Measurements from ENCODE around the gene C3orf49.

C3orf49 gene

GRCh38 chr3:63849175-63849574 lies 30.1 kb downstream of the C3orf49 start:
- DNase-seq (ENCODE audit: low read depth in 2 of 2, low spot score in 1 of 2): no peak

DNA sequence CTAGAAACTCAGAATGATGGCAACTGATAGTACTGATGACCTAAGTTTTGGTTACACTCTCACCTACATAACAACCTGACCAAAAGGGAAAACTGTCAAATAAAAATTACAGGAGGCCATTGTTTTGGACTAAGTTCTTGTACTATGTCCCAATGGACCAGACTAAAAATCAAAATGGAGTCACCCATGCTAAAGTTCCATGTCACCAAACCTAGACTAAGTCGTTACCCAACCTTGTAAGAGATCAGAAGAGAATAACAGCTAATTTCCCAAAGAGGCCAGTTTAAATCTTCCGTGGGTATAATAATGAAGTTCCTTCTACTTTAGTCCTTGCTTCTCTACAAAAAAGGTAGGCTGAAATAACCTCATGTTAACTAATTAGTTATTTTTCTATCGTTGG lies 32.2 kb downstream of the C3orf49 start:
- DNase-seq (ENCODE audit: low read depth in 2 of 2, low spot score in 1 of 2): no peak

DNA sequence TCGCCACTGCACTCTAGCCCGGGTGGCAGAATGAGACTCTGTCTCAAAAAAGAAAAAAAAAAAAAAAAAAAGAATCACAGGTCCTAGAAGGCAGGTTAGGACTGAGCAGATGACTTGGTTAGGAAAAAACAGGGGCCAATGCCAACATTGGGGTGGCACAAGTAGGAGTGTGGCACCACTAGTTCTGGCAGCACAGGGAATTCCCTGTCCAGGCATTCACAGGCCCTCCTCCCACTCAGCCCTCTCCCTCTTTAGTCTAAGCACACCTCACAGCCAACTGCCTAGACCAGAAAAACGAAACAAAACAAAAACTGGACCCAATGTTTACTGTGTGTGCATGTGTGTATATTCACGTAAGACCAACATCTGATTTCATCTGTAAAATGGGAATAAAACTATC lies 34.0 kb downstream of the C3orf49 start:
- no peak for DNase-seq (ENCODE audit: low read depth in 2 of 2, low spot score in 1 of 2)

DNA sequence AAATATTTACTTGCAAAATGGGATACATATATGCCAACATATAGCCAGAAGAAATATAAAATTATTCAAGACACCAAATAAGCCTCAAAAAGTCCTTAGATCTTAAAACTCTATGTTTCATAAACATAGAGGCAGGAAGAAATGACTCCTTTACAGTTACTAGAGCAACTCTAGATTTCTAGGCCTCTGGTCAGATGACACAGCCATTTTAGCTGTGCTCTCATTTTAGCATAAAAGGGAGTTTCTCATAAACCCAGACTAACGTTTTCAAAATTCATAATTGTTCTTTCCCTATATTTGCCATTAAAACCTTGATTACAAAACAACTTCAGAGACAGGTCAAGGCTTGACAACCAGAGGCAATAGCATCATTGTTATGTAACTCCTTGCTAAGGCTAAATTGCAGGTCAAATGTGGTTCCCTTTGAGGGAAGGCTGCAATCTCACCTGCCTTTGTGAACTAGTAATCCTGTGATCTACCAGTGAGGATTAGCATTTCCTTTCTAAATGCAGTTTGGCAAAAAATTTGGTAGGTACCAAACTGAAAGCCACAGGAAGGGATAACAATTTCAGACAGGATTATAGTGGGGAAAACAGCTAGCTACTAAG lies 36.3 kb downstream of the C3orf49 start:
- no peak for DNase-seq (ENCODE audit: low read depth in 2 of 2, low spot score in 1 of 2)

- no peak for DNase-seq (ENCODE audit: low read depth in 2 of 2, low spot score in 1 of 2)
Observed at GRCh38 chr3:63857311-63857710, 38.2 kb downstream of the C3orf49 start.

- DNase-seq (ENCODE audit: low read depth in 2 of 2, low spot score in 1 of 2): no peak
Observed at GRCh38 chr3:63860776-63861175, 41.7 kb downstream of the C3orf49 start.

- DNase-seq (ENCODE audit: low read depth in 2 of 2, low spot score in 1 of 2): no peak
Observed at GRCh38 chr3:63861306-63861705, 42.2 kb downstream of the C3orf49 start.

DNA sequence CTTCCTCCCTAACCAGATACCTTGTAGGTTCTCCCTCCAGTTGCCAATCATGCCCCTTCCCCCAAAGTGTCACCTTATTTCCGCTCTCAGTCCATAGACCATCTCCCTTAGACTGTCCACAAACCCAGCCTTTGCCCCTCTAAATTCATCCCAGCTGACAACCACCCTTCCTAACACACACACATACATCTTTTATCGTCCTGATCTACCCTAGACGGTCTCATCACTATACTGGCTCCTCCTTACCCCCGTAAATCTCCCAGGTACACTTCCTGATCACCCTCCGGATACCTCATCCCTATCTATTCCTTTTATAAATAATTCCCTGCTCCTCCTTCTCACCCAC lies 43.7 kb downstream of the C3orf49 start:
- no peak for DNase-seq (ENCODE audit: low read depth in 2 of 2, low spot score in 1 of 2)

DNA sequence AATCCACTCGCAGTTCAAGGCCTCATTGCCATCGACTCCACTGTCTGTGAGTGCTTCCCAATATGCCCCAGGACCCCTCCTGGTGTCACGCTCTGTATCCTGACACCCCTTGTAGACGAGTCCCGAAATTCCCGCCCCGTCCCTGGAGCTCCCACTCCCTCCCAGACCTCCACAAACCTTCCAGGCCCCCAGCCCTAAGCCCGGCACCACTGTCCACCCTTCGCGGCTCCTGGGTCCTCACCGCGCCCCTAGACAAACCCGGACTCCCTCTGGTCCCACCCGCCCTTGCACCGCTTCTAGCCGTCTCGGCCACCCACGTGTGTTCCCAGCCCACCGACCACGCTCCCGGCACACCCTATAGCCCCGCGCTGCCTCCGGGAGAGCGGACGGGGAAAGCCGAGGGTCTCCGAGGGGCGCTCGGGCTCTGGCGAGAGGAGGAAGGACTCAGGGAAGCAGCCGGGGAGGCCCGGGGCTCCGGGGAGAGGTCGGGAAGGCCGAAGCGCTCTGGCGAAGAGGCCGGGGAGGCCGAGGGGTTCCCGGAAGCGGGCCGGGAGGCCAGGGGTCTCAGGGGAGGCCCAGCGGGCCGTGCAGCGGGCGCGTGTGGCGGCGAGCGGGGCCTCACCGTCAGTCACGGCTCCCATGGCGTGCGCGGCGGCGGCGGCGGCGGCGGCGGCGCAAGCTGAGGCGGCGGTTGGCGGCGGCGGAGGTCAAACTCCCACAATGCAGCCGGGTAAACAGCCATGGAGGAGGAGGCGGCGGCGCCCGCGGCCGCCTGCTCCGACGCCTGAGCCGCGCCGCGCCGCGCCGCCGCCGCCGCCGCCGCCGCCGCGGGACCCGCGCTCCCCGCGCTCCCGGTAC lies 44.3 kb downstream of the C3orf49 start, which contains the start of the genes ATXN7 and THOC7:
Gene ATXN7, plus strand, starts transcription at position 718 of the 858 bp plus-strand sequence. CDS start 48,732 bp downstream, outside the sequence.
Gene THOC7, minus strand, starts transcription at position 656 of the 858 bp plus-strand sequence. Its CDS starts 15 bp downstream, at position 641.
- peak in 1 of 2 donors; percentile 48 for DNase-seq (ENCODE audit: low read depth in 2 of 2, low spot score in 1 of 2)

DNA sequence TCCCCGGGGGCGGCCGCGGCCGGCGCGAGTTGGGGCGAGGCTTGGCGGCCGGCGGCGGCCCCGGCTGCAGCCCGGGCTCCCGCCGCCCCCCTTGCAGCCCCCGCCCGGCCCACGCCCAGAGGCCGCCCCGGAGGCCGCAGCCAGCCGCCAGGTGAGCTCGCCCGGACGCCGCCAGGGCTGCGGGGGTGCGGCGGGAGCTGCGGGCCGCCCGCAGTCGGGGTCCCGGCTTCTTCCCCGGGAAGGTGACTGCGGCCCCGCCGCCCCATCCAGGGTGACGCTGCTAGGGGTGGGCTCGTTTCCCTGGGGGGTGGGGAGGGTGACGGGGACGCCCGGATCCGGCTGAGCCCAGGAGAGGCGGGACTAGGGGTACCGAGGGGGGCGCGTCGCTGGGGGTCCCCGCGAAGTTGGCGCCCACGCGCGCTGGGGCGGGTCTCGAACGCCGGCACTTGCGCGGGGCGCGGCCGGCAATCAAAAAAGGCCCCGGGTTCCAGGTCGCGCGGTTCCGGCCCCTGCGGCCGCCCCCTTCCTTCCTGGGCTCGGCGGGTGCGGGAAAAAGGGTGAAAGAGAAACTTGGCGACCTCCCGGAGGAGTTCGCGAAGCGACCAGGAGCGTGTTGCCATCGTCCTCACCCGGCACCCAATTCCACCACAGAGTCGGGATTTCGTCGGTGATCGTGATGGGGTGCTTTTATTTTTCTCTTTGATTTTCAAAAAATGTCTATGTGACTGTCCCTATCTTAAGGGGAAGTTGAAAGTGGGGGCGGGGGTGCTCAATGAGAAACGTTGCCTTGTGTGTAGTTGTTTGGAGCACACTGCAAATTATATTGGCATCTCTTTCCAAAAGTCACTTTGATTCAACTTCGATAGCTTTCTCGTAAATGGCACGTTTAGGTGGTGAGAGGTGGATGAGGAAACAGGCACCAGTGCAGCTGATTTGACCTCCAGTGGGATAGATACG lies 45.2 kb downstream of the C3orf49 start:
- peak; percentile 13 to 17 for DNase-seq (ENCODE audit: low read depth in 2 of 2, low spot score in 1 of 2)

GRCh38 chr3:63864965-63865327 lies 45.8 kb downstream of the C3orf49 start:
- no peak for DNase-seq (ENCODE audit: low read depth in 2 of 2, low spot score in 1 of 2)

- no peak for DNase-seq (ENCODE audit: low read depth in 2 of 2, low spot score in 1 of 2)
Observed at GRCh38 chr3:63867225-63867624, 48.1 kb downstream of the C3orf49 start.

DNA sequence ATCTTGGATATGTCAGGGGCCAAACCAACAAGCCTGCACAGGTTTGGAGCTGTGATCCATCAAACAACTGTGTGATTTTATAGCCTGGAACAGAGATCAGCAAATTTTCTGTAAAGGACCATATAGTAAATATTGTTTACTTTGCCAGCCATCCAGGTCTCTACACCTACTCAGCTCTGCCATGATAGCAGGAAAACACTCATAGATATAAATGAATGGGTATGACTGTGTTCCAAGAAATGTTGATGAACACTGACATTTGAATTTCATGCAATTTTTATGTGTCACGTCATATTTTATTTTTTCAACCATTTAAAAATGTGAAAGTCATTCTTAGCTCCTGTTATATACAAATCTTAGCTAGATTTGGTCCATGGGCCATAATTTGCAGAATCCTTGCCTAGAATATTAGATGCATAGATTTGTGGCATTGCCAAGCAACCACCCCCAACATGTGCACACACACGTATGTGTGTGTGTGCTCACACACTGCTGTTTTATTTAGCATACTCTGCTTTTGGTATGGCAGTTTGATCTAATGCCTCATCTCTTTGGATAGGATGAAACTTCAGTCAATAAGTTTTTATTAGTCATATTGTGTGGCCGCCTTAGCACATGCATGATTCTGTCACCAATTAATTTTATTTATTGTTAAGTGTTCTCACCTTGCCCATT lies 51.0 kb downstream of the C3orf49 start:
- no peak for DNase-seq (ENCODE audit: low read depth in 2 of 2, low spot score in 1 of 2)

- DNase-seq (ENCODE audit: low read depth in 2 of 2, low spot score in 1 of 2): no peak
Observed at GRCh38 chr3:63870615-63871005, 51.5 kb downstream of the C3orf49 start.

GRCh38 chr3:63872135-63872924 lies 53.2 kb downstream of the C3orf49 start:
- DNase-seq (ENCODE audit: low read depth in 2 of 2, low spot score in 1 of 2): no peak

DNA sequence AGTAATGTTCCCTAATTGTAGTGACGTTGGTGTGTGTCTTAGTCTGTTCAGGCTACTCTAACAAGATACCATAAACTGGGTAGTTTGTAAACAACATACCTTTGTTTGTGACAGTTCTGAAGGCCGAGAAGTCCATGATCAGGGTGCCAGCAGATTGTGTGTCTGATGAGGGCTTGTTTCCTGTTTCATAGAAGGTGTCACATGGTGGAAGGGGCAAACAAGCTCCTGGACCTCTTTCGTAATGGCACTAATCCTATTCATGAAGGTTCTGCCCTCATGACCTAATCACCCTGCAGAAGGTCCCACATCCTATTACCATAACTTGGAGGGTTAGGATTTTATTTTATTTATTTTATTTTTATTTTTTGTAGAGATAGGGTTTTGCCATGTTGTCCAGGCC lies 55.7 kb downstream of the C3orf49 start:
- no peak for DNase-seq (ENCODE audit: low read depth in 2 of 2, low spot score in 1 of 2)

GRCh38 chr3:63875510-63875909 lies 56.4 kb downstream of the C3orf49 start:
- no peak for DNase-seq (ENCODE audit: low read depth in 2 of 2, low spot score in 1 of 2)

DNA sequence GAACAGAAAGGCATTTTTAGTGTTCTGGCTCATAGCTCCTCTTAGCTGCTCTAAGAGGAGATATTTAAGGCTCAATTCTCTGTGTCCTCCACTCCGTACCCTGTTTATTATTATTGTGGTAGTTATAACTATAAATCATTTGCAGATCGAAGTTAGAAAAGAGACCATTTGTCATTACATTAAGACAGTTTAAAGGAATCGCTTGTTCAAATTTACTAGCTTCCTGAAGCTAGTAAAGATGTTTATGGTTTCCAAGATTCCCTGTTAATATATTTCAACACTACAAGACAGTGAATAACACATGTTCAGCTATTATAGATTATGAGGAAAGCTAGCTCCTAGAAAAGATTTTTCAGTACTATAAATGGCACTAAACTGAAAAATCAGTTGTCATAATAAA lies 57.2 kb downstream of the C3orf49 start:
- no peak for DNase-seq (ENCODE audit: low read depth in 2 of 2, low spot score in 1 of 2)

DNA sequence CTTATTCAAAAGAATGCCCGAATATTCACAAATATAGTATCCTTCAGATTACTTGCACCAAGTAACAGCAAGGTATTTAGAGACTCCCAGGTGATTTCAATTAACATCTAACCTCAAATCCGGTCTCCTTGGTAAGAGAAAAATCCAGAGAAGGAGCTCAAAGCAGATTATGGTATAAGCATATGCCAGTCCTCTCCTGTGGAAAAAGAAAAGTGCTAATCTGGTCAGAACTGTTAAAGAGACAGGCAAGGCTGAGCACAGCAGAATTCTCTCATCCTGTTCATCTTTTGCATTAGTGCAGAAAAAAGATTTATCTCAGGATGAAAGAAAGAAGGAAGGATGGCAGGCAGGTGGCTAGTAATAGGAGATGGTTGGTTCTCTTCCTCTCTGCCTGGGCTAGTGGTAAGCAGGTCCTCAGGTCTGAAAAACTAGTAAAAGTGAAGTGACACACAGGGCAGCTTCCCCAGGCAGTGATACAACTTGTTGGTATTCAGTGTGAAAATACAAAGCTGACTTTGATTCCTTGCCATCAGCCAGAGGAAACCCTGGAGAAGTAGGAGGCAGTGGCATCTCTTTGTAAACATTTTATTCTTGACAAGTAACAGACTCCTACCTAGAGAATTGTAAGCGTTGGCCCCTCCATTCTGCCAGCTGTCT lies 58.8 kb downstream of the C3orf49 start:
- no peak for DNase-seq (ENCODE audit: low read depth in 2 of 2, low spot score in 1 of 2)
